IMR-90 (cell line): Measurements from ENCODE around the gene EME2. TPM values are rescaled to one million over a fixed set of nuclear protein-coding genes. Genes with fewer than 3 reads are reported as not detected.

Source experiments
- ATAC-seq: fragments of 200-7000 bp; cut with Tn5 transposase; 2 replicates; pipeline ENCODE4 v1.9.1; 2020; ENCODE audit warnings: low read depth, mild to moderate bottlenecking, moderate library complexity
- BruUV-seq: library from RNA; stranded (reverse); fragments of 400-500 nt; replicated peaks from 2 replicates; lab custom pipeline; 2021; lab: Mats Ljungman, UMichigan
- CTCF ChIA-PET: fragments of 300-600 bp; formaldehyde crosslinking; extraction: SDS; loops from one replicate; lab custom pipeline; 2021; ENCODE audit warnings: antibody characterized with exemption; lab: Yijun Ruan, JAX
- POLR2A ChIA-PET: fragments of 300-600 bp; sonication (Branson Sonifier 250); formaldehyde crosslinking; loops from one replicate; lab custom pipeline; 2022; ENCODE audit warnings: antibody characterized with exemption; ENCODE audit not compliant: unreplicated experiment; lab: Charles Lee
- DNase-seq: peaks from one replicate; pipeline ENCODE4 v3.0.0; 2013
- H2AFZ ChIP-seq: replicated peaks from 2 replicates; pipeline ENCODE3; 2013; ENCODE audit warnings: low read length, mild to moderate bottlenecking; ENCODE audit not compliant: poor library complexity
- H2AK5ac ChIP-seq: 2 replicates; pipeline ENCODE4 v1.6.1; 2013; ENCODE audit warnings: low read depth, low read length, inconsistent platforms
- H2AK9ac ChIP-seq: replicated peaks from 2 replicates; pipeline ENCODE3; 2013; ENCODE audit warnings: mild to moderate bottlenecking, low read depth, low read length, moderate library complexity; ENCODE audit not compliant: poor library complexity
- H2BK120ac ChIP-seq: 2 replicates; pipeline ENCODE4 v1.6.1; 2013; ENCODE audit warnings: low read depth, low read length, inconsistent platforms
- H2BK15ac ChIP-seq: 3 replicates; pipeline ENCODE4 v1.6.1; 2013; ENCODE audit warnings: low read depth, low read length, inconsistent platforms
- H2BK20ac ChIP-seq: 2 replicates; pipeline ENCODE4 v1.6.1; 2013; ENCODE audit warnings: low read depth, mild to moderate bottlenecking, inconsistent platforms, low read length, moderate library complexity
- H2BK5ac ChIP-seq: 2 replicates; pipeline ENCODE4 v1.6.1; 2013; ENCODE audit warnings: mild to moderate bottlenecking, low read depth, low read length, inconsistent platforms; ENCODE audit not compliant: poor library complexity, severe bottlenecking
- H3K14ac ChIP-seq: replicated peaks from 2 replicates; pipeline ENCODE4 v1.6.1; 2013; ENCODE audit warnings: low read depth, low read length, inconsistent platforms
- H3K18ac ChIP-seq: 2 replicates; pipeline ENCODE4 v1.6.1; 2013; ENCODE audit warnings: low read depth, low read length, control low read depth
- H3K23ac ChIP-seq: 2 replicates; pipeline ENCODE4 v1.6.1; 2013; ENCODE audit warnings: low read depth, low read length, inconsistent platforms
- H3K27ac ChIP-seq: 2 replicates; pipeline ENCODE4 v1.5.1; 2013; ENCODE audit warnings: mild to moderate bottlenecking, control low read depth, low read length; ENCODE audit not compliant: insufficient read depth
- H3K27me3 ChIP-seq: 2 replicates; pipeline ENCODE4 v1.6.1; 2013; ENCODE audit warnings: low read length; ENCODE audit not compliant: control insufficient read depth, insufficient read depth
- H3K36me3 ChIP-seq: 2 replicates; pipeline ENCODE4 v1.6.1; 2013; ENCODE audit warnings: low read length, mixed read lengths; ENCODE audit not compliant: control insufficient read depth, insufficient read depth
- H3K4ac ChIP-seq: 2 replicates; pipeline ENCODE4 v1.6.1; 2013; ENCODE audit warnings: low read depth, low read length, inconsistent platforms
- H3K4me1 ChIP-seq: 2 replicates; pipeline ENCODE4 v1.6.1; 2013; ENCODE audit warnings: low read length, mixed read lengths; ENCODE audit not compliant: control insufficient read depth, insufficient read depth
- H3K4me2 ChIP-seq: 2 replicates; pipeline ENCODE4 v1.6.1; 2013; ENCODE audit warnings: low read depth, mild to moderate bottlenecking, control low read depth, low read length, moderate library complexity
- H3K4me3 ChIP-seq: 2 replicates; pipeline ENCODE4 v1.5.1; 2013; ENCODE audit warnings: low read depth, mild to moderate bottlenecking, control low read depth, low read length, moderate library complexity; ENCODE audit not compliant: insufficient read depth
- H3K56ac ChIP-seq: 2 replicates; pipeline ENCODE4 v1.6.1; 2013; ENCODE audit warnings: low read length, inconsistent platforms; ENCODE audit not compliant: insufficient read depth; ENCODE audit errors: extremely low read depth
- H3K79me1 ChIP-seq, 2 experiments: 2 replicates each; pipeline ENCODE4 v1.6.1; 2013; ENCODE audit warnings: low read length in 2 of 2, inconsistent platforms in 1 of 2, low read depth in 1 of 2
- H3K9ac ChIP-seq: 2 replicates; pipeline ENCODE4 v1.6.1; 2013; ENCODE audit warnings: low read depth, low read length, control low read depth
- H3K9me1 ChIP-seq: 2 replicates; pipeline ENCODE4 v1.6.1; 2013; ENCODE audit warnings: low read length, inconsistent platforms; ENCODE audit not compliant: insufficient read depth
- H3K9me3 ChIP-seq: 2 replicates; pipeline ENCODE4 v1.6.1; 2013; ENCODE audit warnings: low read length; ENCODE audit not compliant: control insufficient read depth, insufficient read depth
- H4K20me1 ChIP-seq: 2 replicates; pipeline ENCODE4 v1.6.1; 2013; ENCODE audit warnings: low read length, inconsistent platforms; ENCODE audit not compliant: insufficient read depth
- H4K5ac ChIP-seq: 2 replicates; pipeline ENCODE4 v1.6.1; 2013; ENCODE audit warnings: mild to moderate bottlenecking, low read depth, low read length, control low read depth
- H4K8ac ChIP-seq, 2 experiments: 2 replicates each; pipeline ENCODE4 v1.6.1; 2013; ENCODE audit warnings: low read depth in 2 of 2, low read length in 2 of 2, control low read depth in 1 of 2, inconsistent platforms in 1 of 2
- H4K91ac ChIP-seq: 2 replicates; pipeline ENCODE4 v1.6.1; 2013; ENCODE audit warnings: low read depth, low read length, inconsistent platforms; ENCODE audit not compliant: insufficient read depth
- BHLHE40 ChIP-seq: fragments of 150-350 bp; IDR thresholded peaks from 2 replicates; pipeline ENCODE4 v1.6.1; 2016; ENCODE audit warnings: mild to moderate bottlenecking, low read depth, low read length
- CEBPB ChIP-seq: IDR thresholded peaks from 2 replicates; pipeline ENCODE4 v1.6.1; 2012; ENCODE audit warnings: low read depth, low read length, improper control_type of control experiment
- CHD1 ChIP-seq: IDR thresholded peaks from 2 replicates; pipeline ENCODE4 v1.6.1; 2012; ENCODE audit warnings: low read depth, low read length, improper control_type of control experiment
- FOS ChIP-seq: fragments of 150-350 bp; IDR thresholded peaks from 2 replicates; pipeline ENCODE4 v1.6.1; 2016; ENCODE audit warnings: low read depth, low read length
- MAFK ChIP-seq: IDR thresholded peaks from 2 replicates; pipeline ENCODE4 v1.6.1; 2012; ENCODE audit warnings: low read depth, low read length, improper control_type of control experiment
- MAZ ChIP-seq: IDR thresholded peaks from 2 replicates; pipeline ENCODE4 v1.6.1; 2012; ENCODE audit warnings: low read depth, mild to moderate bottlenecking, low read length, improper control_type of control experiment, moderate library complexity, borderline replicate concordance
- MXI1 ChIP-seq: IDR thresholded peaks from 2 replicates; pipeline ENCODE4 v1.6.1; 2012; ENCODE audit warnings: low read depth, mild to moderate bottlenecking, low read length, moderate library complexity, borderline replicate concordance
- NFE2L2 ChIP-seq: fragments of 150-350 bp; IDR thresholded peaks from 2 replicates; pipeline ENCODE4 v1.6.1; 2016; ENCODE audit warnings: low read depth, mild to moderate bottlenecking, low read length
- POLR2A ChIP-seq: IDR thresholded peaks from 2 replicates; pipeline ENCODE4 v1.6.1; 2012; ENCODE audit warnings: mild to moderate bottlenecking, low read depth, low read length
- RAD21 ChIP-seq: IDR thresholded peaks from 2 replicates; pipeline ENCODE4 v1.6.1; 2012; ENCODE audit warnings: low read length, improper control_type of control experiment
- RCOR1 ChIP-seq: IDR thresholded peaks from 2 replicates; pipeline ENCODE4 v1.6.1; 2012; ENCODE audit warnings: mild to moderate bottlenecking, low read length, improper control_type of control experiment; ENCODE audit not compliant: insufficient replicate concordance
- RFX5 ChIP-seq: IDR thresholded peaks from 2 replicates; pipeline ENCODE4 v1.8.0; 2012; ENCODE audit warnings: low read depth, mild to moderate bottlenecking, low read length, moderate library complexity
- SMC3 ChIP-seq: fragments of 150-350 bp; IDR thresholded peaks from 2 replicates; pipeline ENCODE4 v1.6.1; 2016; ENCODE audit warnings: low read depth, mild to moderate bottlenecking, antibody characterized with exemption, low read length, moderate library complexity
- WGBS, 2 experiments: methylation state at CpG; one replicate each; pipeline versions ENCODE4 v1.1.5 to v1.1.7; 2013; ENCODE audit warnings: missing lambda C conversion rate in 2 of 2; ENCODE audit not compliant: insufficient read length in 1 of 2; ENCODE audit errors: extremely low coverage in 2 of 2; 5-methylcytosine and 5-hydroxymethylcytosine counted together
- dilution Hi-C: fragments of 300-500 bp; cut with HindIII; formaldehyde crosslinking; loops from one replicate; pipeline ENCODE4 v1.14.3; 2018; ENCODE audit warnings: low sequenced_read_pairs; ENCODE audit not compliant: unreplicated experiment
- in situ Hi-C: fragments of 300-500 bp; cut with MboI; formaldehyde crosslinking; loops from 3 replicates; pipeline ENCODE4 v1.14.3; 2019; ENCODE audit warnings: low sequenced_read_pairs, inconsistent platforms, mixed read lengths
- intact Hi-C: fragments of 100-400 bp; cut with micrococcal nuclease; formaldehyde crosslinking; loops from 2 replicates; pipeline ENCODE4 v1.10.0; 2022
- polyA plus RNA-seq, 3 experiments: library from polyadenylated mRNA; depleted of rRNA; stranded (reverse); fragments of >200 nt; gene quantifications; 2 replicates each; pipeline ENCODE4 v1.2.3, GENCODE V29; 2012; ENCODE audit warnings: low replicate concordance in 1 of 3
- total RNA-seq: library from RNA; depleted of rRNA; stranded (reverse); fragments of >200 nt; gene quantifications from 2 replicates; pipeline ENCODE4 v1.2.3, GENCODE V29; 2012
- TF ChIP-seq, protein P1 (sequence below): fragments of 150-350 bp; IDR thresholded peaks from 2 replicates; pipeline ENCODE4 v1.6.1; 2017; ENCODE audit warnings: mild to moderate bottlenecking, antibody characterized with exemption, low read length, low read depth
- TF ChIP-seq, protein P2 (sequence below): fragments of 150-350 bp; IDR thresholded peaks from 2 replicates; pipeline ENCODE4 v1.6.1; 2016; ENCODE audit warnings: low read depth, mild to moderate bottlenecking, low read length, moderate library complexity, borderline replicate concordance
- TF ChIP-seq, protein P3 (sequence below): conservative IDR thresholded peaks from 2 replicates; pipeline ENCODE4 v1.5.1; 2012; ENCODE audit warnings: mild to moderate bottlenecking, low read depth, low read length, improper control_type of control experiment

The EME2 gene
- total and polyA plus RNA-seq, 2 of the 4 experiments (the other 2 are of a cell fraction): 1.3 to 9.6 TPM

DNA sequence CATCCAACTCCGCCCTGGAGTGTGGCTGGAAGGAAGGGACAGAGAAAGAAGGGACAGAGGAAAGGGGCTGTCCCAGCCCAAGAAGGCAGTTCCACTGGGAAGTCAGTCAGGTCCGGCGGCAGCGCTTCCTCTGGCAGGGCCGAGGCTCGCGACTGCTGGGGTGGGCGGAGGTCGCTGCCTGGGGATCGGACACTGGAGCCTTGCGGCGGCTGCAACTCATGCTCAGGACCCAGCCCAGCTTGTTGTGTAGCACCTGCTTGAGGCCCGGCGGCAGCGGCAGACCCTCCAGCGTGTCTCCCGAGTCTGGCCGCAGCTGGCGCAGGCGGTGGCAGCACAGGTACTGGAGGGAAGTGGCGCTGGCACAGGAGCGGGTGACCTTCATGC is 4.4 kb downstream of the EME2 start:
- Histone ChIP-seq H4K8ac (no peak overlapping the region), H3K4me3 (no peak overlapping the region), H2BK120ac (no peak overlapping the region), H4K91ac (no peak overlapping the region), H3K79me1 (peaks cover 14 to 63% of the 10 kb centered on the region in 2 experiments), H3K14ac (no peak overlapping the region), H4K5ac (no peak overlapping the region), H3K23ac (no peak overlapping the region), H3K9me1 (peaks cover 7% of the 10 kb centered on the region; the same call in 1 of the 2 replicates), H3K4me2 (no peak overlapping the region), H2AK9ac (no peak overlapping the region), H3K56ac (no peak overlapping the region), H3K36me3 (peaks cover 32% of the 10 kb centered on the region), H3K18ac (no peak overlapping the region), H2BK5ac (no peak overlapping the region), H2BK15ac (no peak overlapping the region), H3K27ac (no peak overlapping the region), H3K4me1 (peaks cover 14% of the 10 kb centered on the region), H4K20me1 (peaks cover 18% of the 10 kb centered on the region), H3K27me3 (no peaks in the 10 kb centered on the region), H2AFZ (peak overlapping the region; percentile 51), H3K4ac (no peak overlapping the region), H3K9ac (no peak overlapping the region), H2BK20ac (no peak overlapping the region), H2AK5ac (no peak overlapping the region), H3K9me3 (no peaks in the 10 kb centered on the region)
- in situ Hi-C loops (no loop called here), intact Hi-C loops (no loop called here), dilution Hi-C loops (no loop called here)
- POLR2A ChIA-PET: no interaction called here
- CTCF ChIA-PET: no interaction called here
- DNase-seq: no peak
- ATAC-seq: no peak
- no TSS peak for BruUV-seq
- no peak for TF ChIP-seq RFX5
- TF ChIP-seq MAFK: no peak
- TF ChIP-seq MAZ: no peak
- TF ChIP-seq RAD21: no peak
- TF ChIP-seq, protein P1, sequence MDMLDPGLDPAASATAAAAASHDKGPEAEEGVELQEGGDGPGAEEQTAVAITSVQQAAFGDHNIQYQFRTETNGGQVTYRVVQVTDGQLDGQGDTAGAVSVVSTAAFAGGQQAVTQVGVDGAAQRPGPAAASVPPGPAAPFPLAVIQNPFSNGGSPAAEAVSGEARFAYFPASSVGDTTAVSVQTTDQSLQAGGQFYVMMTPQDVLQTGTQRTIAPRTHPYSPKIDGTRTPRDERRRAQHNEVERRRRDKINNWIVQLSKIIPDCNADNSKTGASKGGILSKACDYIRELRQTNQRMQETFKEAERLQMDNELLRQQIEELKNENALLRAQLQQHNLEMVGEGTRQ: no peak
- TF ChIP-seq NFE2L2: no peak
- TF ChIP-seq, protein P2, sequence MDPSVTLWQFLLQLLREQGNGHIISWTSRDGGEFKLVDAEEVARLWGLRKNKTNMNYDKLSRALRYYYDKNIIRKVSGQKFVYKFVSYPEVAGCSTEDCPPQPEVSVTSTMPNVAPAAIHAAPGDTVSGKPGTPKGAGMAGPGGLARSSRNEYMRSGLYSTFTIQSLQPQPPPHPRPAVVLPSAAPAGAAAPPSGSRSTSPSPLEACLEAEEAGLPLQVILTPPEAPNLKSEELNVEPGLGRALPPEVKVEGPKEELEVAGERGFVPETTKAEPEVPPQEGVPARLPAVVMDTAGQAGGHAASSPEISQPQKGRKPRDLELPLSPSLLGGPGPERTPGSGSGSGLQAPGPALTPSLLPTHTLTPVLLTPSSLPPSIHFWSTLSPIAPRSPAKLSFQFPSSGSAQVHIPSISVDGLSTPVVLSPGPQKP: no peak
- TF ChIP-seq SMC3: no peak
- TF ChIP-seq CHD1: no peak
- TF ChIP-seq CEBPB: no peak
- TF ChIP-seq POLR2A: no peak
- TF ChIP-seq RCOR1: no peak
- no peak for TF ChIP-seq FOS
- no peak for TF ChIP-seq BHLHE40
- no peak for TF ChIP-seq MXI1
- TF ChIP-seq, protein P3, sequence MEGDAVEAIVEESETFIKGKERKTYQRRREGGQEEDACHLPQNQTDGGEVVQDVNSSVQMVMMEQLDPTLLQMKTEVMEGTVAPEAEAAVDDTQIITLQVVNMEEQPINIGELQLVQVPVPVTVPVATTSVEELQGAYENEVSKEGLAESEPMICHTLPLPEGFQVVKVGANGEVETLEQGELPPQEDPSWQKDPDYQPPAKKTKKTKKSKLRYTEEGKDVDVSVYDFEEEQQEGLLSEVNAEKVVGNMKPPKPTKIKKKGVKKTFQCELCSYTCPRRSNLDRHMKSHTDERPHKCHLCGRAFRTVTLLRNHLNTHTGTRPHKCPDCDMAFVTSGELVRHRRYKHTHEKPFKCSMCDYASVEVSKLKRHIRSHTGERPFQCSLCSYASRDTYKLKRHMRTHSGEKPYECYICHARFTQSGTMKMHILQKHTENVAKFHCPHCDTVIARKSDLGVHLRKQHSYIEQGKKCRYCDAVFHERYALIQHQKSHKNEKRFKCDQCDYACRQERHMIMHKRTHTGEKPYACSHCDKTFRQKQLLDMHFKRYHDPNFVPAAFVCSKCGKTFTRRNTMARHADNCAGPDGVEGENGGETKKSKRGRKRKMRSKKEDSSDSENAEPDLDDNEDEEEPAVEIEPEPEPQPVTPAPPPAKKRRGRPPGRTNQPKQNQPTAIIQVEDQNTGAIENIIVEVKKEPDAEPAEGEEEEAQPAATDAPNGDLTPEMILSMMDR: no peak
- 97% methylated on average over 19 of the region's 22 CpGs; no CpG with 5 or more reads in 1 of the 2 experiments for WGBS, 2 experiments
